GM21528 (cell line): Measurements from ENCODE around the gene PIBF1.
"Not testable (repeated sequence)": the region's sequence is repeated elsewhere in the genome, so short reads cannot be mapped to it uniquely, and the experiment has no call there.

ENCODE experiments used
- ATAC-seq: cut with Tn5 transposase; IDR thresholded peaks from one replicate; pipeline ENCODE4 v1.9.1; 2021; ENCODE audit warnings: mild to moderate bottlenecking, moderate library complexity; ENCODE audit not compliant: unreplicated experiment, low FRiP score

Gene PIBF1

DNA sequence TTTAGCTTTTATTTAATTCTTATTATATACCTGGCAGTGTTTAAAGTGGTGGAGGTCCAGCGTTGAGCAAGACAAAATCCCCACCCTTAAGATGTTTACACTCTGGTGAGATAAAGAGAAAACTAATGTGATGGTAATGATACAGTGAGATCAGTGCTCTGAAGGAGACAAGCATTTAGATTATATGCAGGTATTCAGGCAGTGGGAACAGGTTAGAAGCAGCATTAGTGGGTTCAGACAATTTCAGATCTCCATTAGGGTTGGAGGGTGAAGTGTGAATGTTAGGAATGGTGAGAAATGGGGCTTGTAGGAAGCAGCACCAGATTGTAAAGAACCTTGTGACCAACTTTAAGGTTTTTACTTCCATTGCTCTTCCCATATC, 39.0 kb downstream of the PIBF1 start:
- ATAC-seq, result no peak

DNA sequence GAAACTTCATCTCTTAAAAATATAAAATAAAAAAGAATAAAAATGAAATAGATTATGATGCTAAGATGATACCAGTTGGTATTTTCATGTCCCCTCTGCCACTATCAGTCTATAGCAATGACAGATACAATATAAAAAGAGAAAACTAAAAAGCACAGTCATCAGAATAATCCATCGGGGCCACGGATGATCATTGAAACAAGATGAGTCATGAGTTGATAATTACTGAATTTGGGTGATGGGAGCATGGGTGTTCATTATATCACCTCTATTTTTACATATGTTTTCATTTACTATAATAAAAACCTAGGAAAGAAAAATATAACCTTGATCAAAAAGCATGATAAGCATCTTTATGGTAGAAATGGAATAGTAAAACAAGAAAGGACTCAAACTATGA, 41.1 kb downstream of the PIBF1 start:
- no peak for ATAC-seq

DNA sequence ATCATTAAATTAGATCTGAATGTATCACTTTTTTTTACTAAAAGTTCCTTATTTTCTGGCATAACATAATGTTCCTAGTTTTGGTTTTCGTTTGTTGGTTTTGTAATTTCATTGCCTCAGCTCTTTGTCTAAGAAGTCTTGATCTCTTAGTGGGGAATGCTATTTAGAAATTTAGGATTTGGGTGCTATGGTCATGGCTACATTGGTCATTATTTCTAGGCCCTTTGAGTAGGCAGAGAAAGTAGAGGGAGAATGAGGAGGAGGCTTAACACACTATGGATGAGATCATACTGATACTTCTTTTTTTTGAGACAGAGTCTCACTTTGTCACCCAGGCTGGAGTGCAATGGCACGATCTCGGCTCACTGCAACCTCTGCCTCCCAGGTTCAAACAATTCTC, 41.8 kb downstream of the PIBF1 start:
- no peak for ATAC-seq

DNA sequence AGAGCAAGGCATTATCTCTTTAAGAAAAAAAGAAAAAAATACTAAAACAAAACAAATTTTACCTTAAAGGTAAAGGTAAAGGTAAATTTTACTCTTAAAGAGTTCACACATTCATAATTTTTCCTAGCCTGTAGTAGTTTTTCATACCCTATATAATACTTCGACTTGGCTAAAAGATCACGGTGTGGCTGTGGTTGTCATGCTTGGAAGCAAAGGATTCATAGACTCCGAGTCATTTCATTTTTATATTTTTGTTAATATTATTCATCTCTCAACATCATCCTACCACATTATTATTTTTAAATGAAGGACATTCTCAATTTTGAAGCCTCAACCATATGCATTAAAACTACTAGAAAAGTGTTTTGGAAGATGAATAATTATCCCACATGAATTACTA, 52.7 kb downstream of the PIBF1 start:
- ATAC-seq, result no peak

DNA sequence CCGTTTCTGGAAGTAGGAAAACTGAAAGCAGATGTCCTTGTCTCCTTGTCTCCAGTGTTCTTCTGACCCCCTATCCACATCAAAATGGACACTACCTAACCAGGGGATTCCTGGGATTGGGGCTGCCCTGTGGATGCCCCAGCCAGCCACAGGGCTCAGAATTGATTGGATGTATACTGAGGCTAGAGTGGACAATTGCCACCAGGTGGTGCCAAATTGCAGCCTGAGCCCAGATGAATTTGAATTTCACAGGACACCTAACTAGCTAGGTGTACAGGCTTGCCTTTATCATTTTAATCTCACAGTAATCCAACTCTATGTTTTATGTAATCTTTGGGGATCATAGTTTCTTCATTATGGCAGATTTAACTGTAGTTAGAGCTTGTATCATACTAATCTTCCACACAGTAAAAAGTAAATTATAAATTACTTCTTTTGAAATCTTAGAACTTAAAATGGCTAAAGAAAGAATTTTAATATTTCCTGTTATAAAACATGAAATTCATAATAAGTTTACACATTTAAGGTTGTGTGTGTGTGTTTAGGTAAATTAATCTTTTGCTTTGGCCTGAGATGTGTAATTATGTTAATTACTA, 58.0 kb downstream of the PIBF1 start:
- peak; percentile 95 for ATAC-seq

DNA sequence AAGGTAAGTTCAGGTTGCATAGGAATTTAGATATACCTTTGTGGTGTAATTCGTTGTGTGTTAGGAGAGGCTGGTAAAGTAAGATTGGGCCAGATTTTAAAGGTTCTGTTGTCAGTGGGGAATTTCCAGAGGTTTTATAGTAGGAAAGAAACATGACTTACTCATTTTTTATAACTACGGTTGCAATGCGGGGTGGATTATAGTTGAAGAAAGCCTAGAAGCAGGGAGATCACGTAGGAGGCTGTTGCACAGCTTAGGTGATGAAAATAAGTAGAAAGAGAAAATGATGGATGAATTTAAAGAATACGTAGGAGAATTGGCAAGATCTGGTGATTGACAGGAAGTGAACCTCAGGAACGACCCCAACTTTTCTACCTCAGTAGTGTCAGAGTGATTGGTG, 61.1 kb downstream of the PIBF1 start:
- ATAC-seq, result no peak

DNA sequence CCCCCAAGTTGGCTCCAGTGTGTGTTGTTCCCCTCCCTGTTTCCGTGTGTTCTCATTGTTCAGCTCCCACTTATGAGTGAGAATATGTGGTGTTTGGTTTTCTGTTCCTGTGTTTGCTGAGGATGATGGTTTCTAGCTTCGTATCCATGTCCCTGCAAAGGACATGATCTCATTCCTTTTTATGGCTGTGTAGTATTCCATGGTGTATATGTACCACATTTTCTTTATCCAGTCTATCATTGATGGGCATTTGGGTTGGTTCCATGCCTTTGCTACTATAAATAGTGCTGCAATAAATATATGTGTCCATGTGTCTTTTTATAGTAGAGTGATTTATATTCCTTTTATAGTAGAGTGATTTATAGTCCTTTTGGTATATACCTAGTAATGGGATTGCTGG, 63.2 kb downstream of the PIBF1 start:
- not testable (repeated sequence) for ATAC-seq

DNA sequence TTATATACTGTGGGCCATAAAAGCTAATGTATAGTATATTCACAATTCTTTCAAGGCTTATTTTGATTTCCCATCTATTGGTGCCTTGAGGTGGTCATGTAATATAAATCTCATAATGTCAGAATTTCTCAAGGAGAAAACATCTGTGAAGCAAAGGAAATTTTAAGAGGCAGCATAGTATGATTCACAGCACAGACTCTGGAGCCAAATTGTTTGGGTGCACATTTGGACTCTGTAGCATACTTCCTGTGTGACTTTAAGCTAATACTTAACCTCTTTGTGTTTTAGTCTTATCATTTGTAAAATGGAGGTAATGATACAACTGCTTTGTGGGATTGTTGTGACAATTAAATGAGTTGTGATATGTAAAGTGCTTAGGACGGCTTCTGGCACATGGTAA, 67.6 kb downstream of the PIBF1 start:
- ATAC-seq, result no peak

GRCh38 chr13:72850959-72851677, 69.2 kb downstream of the PIBF1 start:
- no peak for ATAC-seq

DNA sequence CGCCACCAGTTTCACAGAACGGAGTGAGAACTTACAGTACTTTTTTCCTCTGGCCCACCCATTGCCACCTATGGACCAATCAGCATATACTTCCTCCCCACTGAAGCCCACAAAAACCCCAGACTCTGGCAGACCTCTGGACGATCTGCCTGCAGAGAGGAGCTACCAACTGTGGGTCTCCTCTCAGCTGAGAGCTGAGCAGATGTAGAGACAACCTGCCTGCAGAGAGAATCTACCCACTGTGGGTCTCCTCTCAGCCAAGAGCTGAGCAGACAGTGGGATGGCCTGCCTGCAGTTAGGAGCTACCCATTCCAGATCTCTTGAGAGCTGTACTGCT, 69.7 kb downstream of the PIBF1 start:
- no peak for ATAC-seq

GRCh38 chr13:72852207-72852606, 70.3 kb downstream of the PIBF1 start:
- ATAC-seq, result no peak

- no peak for ATAC-seq
These were observed 71.1 kb downstream of the PIBF1 start for GRCh38 chr13:72853000-72853399.

DNA sequence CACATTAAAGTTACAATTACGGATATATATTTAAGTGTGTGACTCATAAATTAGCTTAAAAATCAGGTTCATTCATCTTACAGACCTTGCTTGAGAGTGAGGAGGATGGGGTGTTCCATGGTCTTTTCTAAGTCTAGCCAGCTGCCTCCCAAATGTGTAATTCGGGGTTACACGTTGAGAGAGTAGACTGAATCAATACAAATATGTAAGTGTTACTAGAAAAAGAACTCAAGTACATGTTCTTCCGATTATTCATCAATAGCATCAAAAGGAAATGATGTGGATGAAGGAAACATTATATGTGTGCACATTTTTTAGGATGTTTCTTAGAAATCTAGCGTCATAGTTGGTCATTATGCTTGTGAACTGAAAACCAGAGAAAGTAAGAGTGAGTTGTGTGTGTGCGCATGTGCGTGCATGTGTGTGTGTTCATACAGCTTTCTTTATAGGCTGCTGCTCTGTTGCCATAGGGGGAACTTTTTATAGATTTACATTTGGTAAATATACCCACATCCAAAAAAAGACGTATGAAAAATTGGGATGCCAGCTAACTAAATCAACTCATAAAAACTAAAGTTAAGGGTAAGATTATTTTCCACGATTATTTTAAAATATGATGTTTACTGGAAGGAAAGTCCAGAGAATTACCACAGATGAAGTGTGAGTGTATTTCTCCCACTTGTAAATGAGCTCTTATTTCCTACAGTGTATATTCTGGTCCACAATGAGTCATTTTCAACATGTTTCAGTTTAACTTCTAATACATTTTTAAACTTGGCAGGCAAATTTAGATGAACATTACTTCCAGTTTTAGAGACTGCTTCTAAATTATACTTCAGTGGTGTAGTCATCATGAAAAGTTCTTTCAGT, 82.4 kb downstream of the PIBF1 start:
- peak; percentile 90 for ATAC-seq

DNA sequence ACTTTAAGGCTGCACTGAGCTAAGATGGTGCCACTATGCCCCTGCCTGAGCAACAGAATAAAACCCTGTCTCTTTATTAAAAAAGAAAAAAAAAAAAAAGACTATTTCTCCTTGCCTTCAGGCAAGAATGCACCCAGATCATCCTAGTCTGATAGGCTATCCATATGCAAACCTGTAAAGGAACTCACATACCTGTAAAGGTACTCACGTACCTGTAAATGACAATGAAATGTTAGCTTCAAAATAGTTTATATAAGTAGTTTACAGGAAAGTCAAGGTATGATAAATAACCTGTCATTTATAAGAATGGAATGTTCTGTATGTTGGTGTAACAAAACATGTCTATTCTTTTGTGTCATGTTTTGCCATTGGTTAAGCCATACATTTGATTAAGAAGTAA, 86.3 kb downstream of the PIBF1 start:
- ATAC-seq, result no peak

GRCh38 chr13:72875233-72875632, 93.3 kb downstream of the PIBF1 start:
- ATAC-seq, result no peak

DNA sequence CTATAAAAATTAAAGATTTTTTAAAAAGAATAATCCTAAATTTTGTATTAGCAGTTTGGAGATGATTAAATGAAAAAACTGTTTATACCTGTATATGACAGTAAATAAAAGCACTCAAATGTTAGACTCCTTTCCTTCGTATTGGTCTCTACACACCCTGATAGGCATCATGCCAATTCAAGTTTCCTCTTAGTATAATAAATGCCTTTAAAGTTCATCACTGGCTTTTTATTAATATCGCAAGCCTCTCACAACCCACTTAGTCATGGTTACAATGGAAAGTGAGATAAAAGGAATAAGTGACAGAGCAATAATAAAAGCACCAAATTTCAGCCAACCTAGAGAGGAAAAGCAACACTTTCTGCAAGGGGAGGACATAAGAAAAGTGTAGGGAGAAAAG, 102.2 kb downstream of the PIBF1 start:
- ATAC-seq, result no peak

DNA sequence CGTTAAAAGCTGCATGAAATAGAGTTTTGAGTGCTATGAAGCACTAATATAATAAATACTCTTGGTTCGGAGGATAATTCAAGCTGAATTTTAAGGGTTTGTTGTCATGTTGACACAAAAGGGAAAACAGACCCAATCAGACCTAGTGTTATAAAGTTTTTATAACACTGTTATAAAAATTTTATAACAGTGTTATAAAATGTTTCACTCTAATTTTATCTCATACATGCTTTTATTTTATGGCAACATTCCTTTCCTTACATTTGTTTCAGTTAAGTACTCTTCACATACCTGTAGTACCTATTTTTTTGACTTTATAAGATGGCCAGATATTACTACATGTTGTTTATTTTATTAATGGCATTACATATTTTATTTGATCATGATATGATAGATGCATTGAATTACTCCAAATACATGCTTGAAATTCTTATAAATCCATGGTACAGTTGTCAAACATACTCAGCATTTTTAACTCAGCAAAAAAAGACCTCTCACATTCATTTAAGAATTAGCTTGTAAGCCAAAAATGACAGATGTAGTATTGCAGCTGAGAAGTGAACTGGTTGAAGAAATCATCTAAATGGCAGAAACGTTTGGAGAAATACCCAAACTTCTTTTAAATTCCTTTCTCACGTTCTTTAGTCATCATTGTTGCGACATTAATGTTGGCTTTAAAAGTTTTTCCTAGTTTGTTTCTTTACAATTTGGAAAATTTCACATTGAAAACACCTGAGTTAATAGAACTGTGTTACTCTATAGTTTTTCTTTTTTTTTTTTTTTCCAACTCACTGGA, 104.5 kb downstream of the PIBF1 start:
- no peak for ATAC-seq

DNA sequence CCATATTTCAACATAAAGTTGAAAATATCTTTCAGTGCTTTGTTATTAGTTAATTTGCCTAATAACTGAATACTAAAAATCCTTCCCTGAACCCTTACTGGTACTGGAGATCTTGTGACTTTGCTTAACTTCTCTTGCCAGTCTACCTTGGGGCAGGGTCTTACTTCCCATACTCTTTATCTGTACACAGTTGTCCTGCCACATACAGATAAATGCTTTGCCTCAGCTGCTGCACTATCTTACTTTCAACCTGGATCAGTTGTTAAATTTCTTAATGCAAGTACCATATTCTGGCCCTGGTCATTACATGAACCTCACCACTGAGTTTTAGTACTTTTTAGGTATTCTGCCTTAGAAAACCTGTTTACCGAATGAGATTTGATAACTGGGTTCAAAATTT, 107.6 kb downstream of the PIBF1 start:
- no peak for ATAC-seq

DNA sequence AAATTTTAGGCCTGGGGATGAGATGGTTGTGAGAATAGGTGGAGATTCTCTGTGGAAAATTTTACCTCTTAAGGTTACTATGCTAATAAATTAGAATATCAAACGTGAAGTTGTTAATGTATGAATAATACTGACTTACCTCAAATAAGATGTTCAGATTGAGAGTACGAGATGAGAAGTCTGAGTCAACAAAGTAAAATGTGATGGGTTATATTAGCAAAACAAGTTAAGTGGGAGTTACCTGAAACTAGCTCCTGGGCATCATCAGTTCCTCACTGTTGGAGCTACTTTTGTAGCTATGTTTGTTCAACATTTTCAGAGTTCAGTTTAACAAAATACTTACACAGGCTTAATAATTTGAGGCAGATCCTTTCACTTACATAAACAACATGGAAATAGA, 108.6 kb downstream of the PIBF1 start:
- no peak for ATAC-seq

DNA sequence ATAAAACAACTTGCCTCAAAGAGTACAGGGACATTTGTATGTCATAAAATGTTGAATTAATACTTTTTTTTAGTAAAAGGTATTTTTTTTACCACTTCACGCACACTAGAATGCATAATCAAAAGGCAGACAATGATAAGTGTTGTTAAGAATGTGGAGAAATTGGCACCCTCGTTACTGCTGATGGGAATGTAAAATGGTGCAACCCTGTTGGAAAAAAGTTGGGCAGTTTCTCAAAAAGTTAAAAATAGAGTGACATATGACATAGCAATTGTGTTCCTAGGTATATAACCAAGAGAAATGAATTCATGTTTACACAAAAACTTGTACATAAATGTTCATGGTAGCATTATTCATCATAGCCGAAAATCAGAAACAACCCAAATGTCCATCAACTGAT, 109.5 kb downstream of the PIBF1 start:
- no peak for ATAC-seq

GRCh38 chr13:72896869-72897268, 114.9 kb downstream of the PIBF1 start:
- no peak for ATAC-seq
